Natural killer cell (primary cell): ENCODE measurements around the gene PRND. TPM values are rescaled to one million over a fixed set of nuclear protein-coding genes. Genes with fewer than 3 reads are reported as not detected.

Experiments used
- ATAC-seq, 3 donors: fragments of 150-1000 bp in 2 of 3; fragments of 200-7000 bp in 1 of 3; cut with Tn5 transposase; 1 replicate in 1 of 3; 2 replicates in 2 of 3; pipeline ENCODE4 v1.10.0; 2021; ENCODE audit warnings: mild to moderate bottlenecking in 2 of 3, moderate library complexity in 2 of 3
- DNase-seq, 2 donors: peaks; one replicate each; pipeline versions ENCODE4 v3.0.0 to v3.0.0-alpha.2; 2013 to 2021; ENCODE audit warnings: mixed read lengths in 1 of 2
- H3K27ac ChIP-seq: one replicate; pipeline ENCODE4 v1.5.1; 2013; ENCODE audit warnings: mild to moderate bottlenecking, low read length
- H3K27me3 ChIP-seq: one replicate; pipeline ENCODE4 v1.6.1; 2013; ENCODE audit warnings: low read length; ENCODE audit not compliant: control insufficient read depth, insufficient read depth
- H3K36me3 ChIP-seq: one replicate; pipeline ENCODE4 v1.6.1; 2013; ENCODE audit warnings: low read length; ENCODE audit not compliant: control insufficient read depth, insufficient read depth
- H3K4me1 ChIP-seq: one replicate; pipeline ENCODE4 v1.6.1; 2013; ENCODE audit warnings: low read length; ENCODE audit not compliant: control insufficient read depth, insufficient read depth
- H3K4me3 ChIP-seq: one replicate; pipeline ENCODE4 v1.5.1; 2013; ENCODE audit warnings: low read length
- H3K9me3 ChIP-seq: one replicate; pipeline ENCODE4 v1.6.1; 2013; ENCODE audit warnings: low read length; ENCODE audit not compliant: control insufficient read depth, insufficient read depth
- H3K27ac Mint-ChIP-seq, 2 donors: one replicate each; pipeline ENCODE4 v1.8.0; 2022; ENCODE audit warnings: mild to moderate bottlenecking in 2 of 2, mixed read lengths in 2 of 2, moderate library complexity in 1 of 2
- H3K27me3 Mint-ChIP-seq, 2 donors: one replicate each; pipeline ENCODE4 v1.8.0; 2022; ENCODE audit warnings: low read depth in 2 of 2, mixed read lengths in 2 of 2
- H3K36me3 Mint-ChIP-seq: one replicate; pipeline ENCODE4 v1.8.0; 2022; ENCODE audit warnings: mixed read lengths
- H3K4me1 Mint-ChIP-seq, 2 donors: one replicate each; pipeline ENCODE4 v1.8.0; 2022; ENCODE audit warnings: mixed read lengths in 2 of 2
- H3K4me3 Mint-ChIP-seq: one replicate; pipeline ENCODE4 v1.8.0; 2022; ENCODE audit warnings: mild to moderate bottlenecking, moderate library complexity, mixed read lengths
- H3K9me3 Mint-ChIP-seq, 2 donors: one replicate each; pipeline ENCODE4 v1.8.0; 2022; ENCODE audit warnings: mixed read lengths in 2 of 2
- CTCF ChIP-seq: fragments of 200-600 bp; IDR thresholded peaks from one replicate; pipeline ENCODE4 v1.8.0; 2022; ENCODE audit warnings: antibody characterized with exemption
- WGBS: methylation state at CpG from one replicate; pipeline ENCODE4 v1.1.7; 2013; ENCODE audit warnings: missing lambda C conversion rate; ENCODE audit not compliant: insufficient coverage; 5-methylcytosine and 5-hydroxymethylcytosine counted together
- intact Hi-C: fragments of 100-400 bp; cut with micrococcal nuclease; formaldehyde crosslinking; loops from one replicate; pipeline ENCODE4 v1.14.2; 2022
- total RNA-seq, 4 donors: library from RNA; stranded (reverse); fragments of 120-200 nt in 1 of 4; gene quantifications; one replicate each; pipeline versions ENCODE4 v1.2.3 to v1.2.4, GENCODE V29; 2013 to 2022

PRND gene
- total RNA-seq, 3 donors from 2014 or later (not counting 1 experiment from before 2014, with no cell fraction given): not detected

- 29% methylated on average over 2 of the region's 2 CpGs for WGBS
- peak overlapping the region; percentile 23 to 55 for H3K27ac Mint-ChIP-seq
- H3K36me3 Mint-ChIP-seq: no peaks in the 10 kb centered on the region
- no peak overlapping the region for H3K4me3 ChIP-seq
- H3K27ac ChIP-seq: no peak overlapping the region
- no peak for DNase-seq
- no peak for TF ChIP-seq CTCF
- H3K4me3 Mint-ChIP-seq: no peak overlapping the region
- no peaks in the 10 kb centered on the region for H3K9me3 Mint-ChIP-seq
- H3K4me1 ChIP-seq: peaks cover 5% of the 10 kb centered on the region
- no peaks in the 10 kb centered on the region for H3K27me3 Mint-ChIP-seq
- H3K4me1 Mint-ChIP-seq: peaks cover 20 to 36% of the 10 kb centered on the region in 2 donors
- peak in 2 of 3 donors; percentile 31 to 40 for ATAC-seq
- peaks cover 20% of the 10 kb centered on the region for H3K36me3 ChIP-seq
- intact Hi-C loops: no loop called here
- no peaks in the 10 kb centered on the region for H3K27me3 ChIP-seq
- H3K9me3 ChIP-seq: no peaks in the 10 kb centered on the region
Measured at GRCh38 chr20:4697831-4698221, 23.9 kb upstream of the PRND start.

GRCh38 chr20:4699216-4699615 lies 22.5 kb upstream of the PRND start:
- Histone ChIP-seq H3K4me1 (peaks cover 5% of the 10 kb centered on the region), H3K36me3 (peaks cover 17% of the 10 kb centered on the region), H3K9me3 (no peaks in the 10 kb centered on the region), H3K27ac (no peak overlapping the region), H3K4me3 (no peak overlapping the region), H3K27me3 (no peaks in the 10 kb centered on the region)
- no peak for DNase-seq
- no peak for TF ChIP-seq CTCF
- H3K4me3 Mint-ChIP-seq: no peak overlapping the region
- intact Hi-C loops: no loop called here
- no peak overlapping the region for H3K27ac Mint-ChIP-seq
- H3K9me3 Mint-ChIP-seq: no peaks in the 10 kb centered on the region
- peaks cover 14 to 28% of the 10 kb centered on the region in 2 donors for H3K4me1 Mint-ChIP-seq
- ATAC-seq: peak in 2 of 3 donors; percentile 15 to 27
- no peaks in the 10 kb centered on the region for H3K27me3 Mint-ChIP-seq
- WGBS: 95% methylated on average over 9 of the region's 9 CpGs
- H3K36me3 Mint-ChIP-seq: no peaks in the 10 kb centered on the region

- no peak for ATAC-seq
- intact Hi-C loops: no loop called here
Measured at GRCh38 chr20:4699957-4700356, 21.8 kb upstream of the PRND start.

More at GRCh38 chr20:4699957-4700356, 21.8 kb upstream of the PRND start:
- Mint-ChIP-seq H3K36me3 (no peaks in the 10 kb centered on the region), H3K4me3 (no peak overlapping the region), H3K27me3 (no peaks in the 10 kb centered on the region), H3K4me1 (peaks cover 14 to 28% of the 10 kb centered on the region in 2 donors), H3K9me3 (no peaks in the 10 kb centered on the region), H3K27ac (no peak overlapping the region)
- 97% methylated on average over 3 of the region's 3 CpGs for WGBS
- DNase-seq: no peak
- H3K4me3 ChIP-seq: no peak overlapping the region
- H3K27ac ChIP-seq: no peak overlapping the region
- peaks cover 5% of the 10 kb centered on the region for H3K4me1 ChIP-seq
- no peaks in the 10 kb centered on the region for H3K27me3 ChIP-seq
- H3K36me3 ChIP-seq: peaks cover 17% of the 10 kb centered on the region
- TF ChIP-seq CTCF: no peak
- no peaks in the 10 kb centered on the region for H3K9me3 ChIP-seq
